Psoas muscle (tissue), 8 donors: Measurements from ENCODE around the gene APAF1. TPM values are rescaled to one million over a fixed set of nuclear protein-coding genes. Genes with fewer than 3 reads are reported as not detected.

Experiments used
- ATAC-seq, 4 donors: fragments of 200-7000 bp; cut with Tn5 transposase; one replicate each; pipeline ENCODE4 v1.9.1; 2020; ENCODE audit warnings: moderate library complexity in 3 of 4, mild to moderate bottlenecking in 2 of 4
- DNase-seq, 2 donors: peaks; one replicate each; pipeline ENCODE4 v3.0.0-alpha.2; 2020
- H3K27ac ChIP-seq: fragments of 200-600 bp; one replicate; pipeline ENCODE4 v1.8.0; 2022
- H3K27me3 ChIP-seq, 3 donors: fragments of 200-600 bp in 1 of 3; one replicate each; pipeline versions ENCODE4 v1.6.1 to v1.8.0; 2013 to 2022; ENCODE audit warnings: low read length in 2 of 3, mild to moderate bottlenecking in 2 of 3, moderate library complexity in 1 of 3; ENCODE audit not compliant: insufficient read depth in 3 of 3
- H3K36me3 ChIP-seq, 2 donors: fragments of 200-600 bp in 1 of 2; one replicate each; pipeline versions ENCODE4 v1.6.1 to v1.8.0; 2013 to 2022; ENCODE audit warnings: low read depth in 1 of 2, mild to moderate bottlenecking in 1 of 2, moderate library complexity in 1 of 2; ENCODE audit not compliant: insufficient read depth in 1 of 2
- H3K4me1 ChIP-seq: fragments of 200-600 bp; one replicate; pipeline ENCODE4 v1.8.0; 2022
- H3K4me3 ChIP-seq: fragments of 200-600 bp; one replicate; pipeline ENCODE4 v1.8.0; 2022; ENCODE audit warnings: mild to moderate bottlenecking
- H3K9me3 ChIP-seq: fragments of 200-600 bp; one replicate; pipeline ENCODE4 v1.8.0; 2022
- CTCF ChIP-seq: fragments of 200-600 bp; IDR thresholded peaks from one replicate; pipeline ENCODE4 v1.8.0; 2022; ENCODE audit warnings: antibody characterized with exemption
- WGBS, 3 donors: extraction: QIAGEN DNeasy Blood & Tissue Kit; methylation state at CpG; one replicate each; pipeline versions ENCODE4 v1.1.6 to v1.1.7; 2013; 5-methylcytosine and 5-hydroxymethylcytosine counted together
- intact Hi-C, 2 donors: fragments of 100-400 bp; cut with DNase I; formaldehyde crosslinking; loops; one replicate each; pipeline versions ENCODE4 v1.11.0 to v1.14.2; 2022
- polyA plus RNA-seq, 3 donors: library from polyadenylated mRNA; stranded (reverse); fragments of 200-250 nt; gene quantifications; one replicate each; pipeline ENCODE4 v1.2.3, GENCODE V29; 2013
- total RNA-seq, 4 donors: library from RNA; stranded (reverse); fragmentation: NEBNext Ultra II Directional in 2 of 4; extraction: Animal tissue kit (Norgen Biotek cat#: 25700) in 2 of 4; gene quantifications; one replicate each; pipeline versions ENCODE4 v1.2.1 to v1.2.4, GENCODE V29; 2021 to 2023
- donor health status: healthy with polysubstance abuse.
- donor health status: DM: no; HTN: no; CAD: no; lungs with moderate emphysema.
- donor health status: Bipolar disorder and iron deficiency.
- donor health status: healthy.
- donor health status: DM: yes; HTN: yes; CAD: no.
- donor health status: DM: no; HTN: no; CAD: no.
- donor health status: DM: no; HTN: no; CAD: no.
- donor health status: DM: yes; HTN: yes; CAD: no.

Gene APAF1
- total and polyA plus RNA-seq, 7 donors = 2.0 to 10.2 (median 4.3) TPM

GRCh38 chr12:98656289-98657101, 11.4 kb downstream of the APAF1 start:
- peaks cover 0 to 73% of the 10 kb centered on the region in 2 donors for H3K36me3 ChIP-seq
- DNase-seq = no peak

GRCh38 chr12:98660521-98660920, 15.4 kb downstream of the APAF1 start:
- H3K27ac ChIP-seq = no peak overlapping the region
- ATAC-seq = no peak
- no peaks in the 10 kb centered on the region for H3K27me3 ChIP-seq
- H3K36me3 ChIP-seq = peaks cover 0 to 97% of the 10 kb centered on the region in 2 donors
- intact Hi-C loops = no loop called here
- H3K4me3 ChIP-seq = no peak overlapping the region
- DNase-seq = no peak
- TF ChIP-seq CTCF = no peak
- no peaks in the 10 kb centered on the region for H3K9me3 ChIP-seq
- no peaks in the 10 kb centered on the region for H3K4me1 ChIP-seq

More at GRCh38 chr12:98656289-98657101, 11.4 kb downstream of the APAF1 start:
- no peak overlapping the region for H3K4me3 ChIP-seq
- intact Hi-C loops = loop anchor here (2.0 to 10.0 kb wide), 3 partner anchors 89 to 232 kb away; no protein-coding TSS in a partner anchor
- WGBS, 3 donors = 82 to 88% (median 88%) methylated on average over 6 of the region's 6 CpGs
- no peaks in the 10 kb centered on the region for H3K4me1 ChIP-seq
- no peak for ATAC-seq
- TF ChIP-seq CTCF = no peak
- no peak overlapping the region for H3K27ac ChIP-seq
- no peaks in the 10 kb centered on the region for H3K9me3 ChIP-seq
- H3K27me3 ChIP-seq = no peaks in the 10 kb centered on the region

GRCh38 chr12:98669751-98670150, 24.7 kb downstream of the APAF1 start:
- Histone ChIP-seq H3K4me3 (no peak overlapping the region), H3K27me3 (no peaks in the 10 kb centered on the region), H3K9me3 (no peaks in the 10 kb centered on the region), H3K27ac (no peak overlapping the region), H3K36me3 (peaks cover 0 to 85% of the 10 kb centered on the region in 2 donors), H3K4me1 (no peaks in the 10 kb centered on the region)
- ATAC-seq (no peak), DNase-seq (no peak)
- TF ChIP-seq CTCF = no peak
- 91 to 96% (median 95%) methylated on average over 3 of the region's 3 CpGs for WGBS, 3 donors
- intact Hi-C loops = no loop called here

- ATAC-seq (no peak), DNase-seq (no peak)
- Histone ChIP-seq H3K9me3 (no peaks in the 10 kb centered on the region), H3K4me1 (no peaks in the 10 kb centered on the region), H3K4me3 (no peak overlapping the region), H3K27me3 (no peaks in the 10 kb centered on the region), H3K36me3 (peaks cover 0 to 78% of the 10 kb centered on the region in 2 donors), H3K27ac (no peak overlapping the region)
- WGBS, 3 donors = 80 to 88% (median 84%) methylated on average over 7 of the region's 7 CpGs
- intact Hi-C loops = no loop called here
- TF ChIP-seq CTCF = no peak
These were observed 26.4 kb downstream of the APAF1 start for GRCh38 chr12:98671459-98671858.

- intact Hi-C loops = no loop called here
- Histone ChIP-seq H3K27ac (no peak overlapping the region), H3K36me3 (peaks cover 0 to 83% of the 10 kb centered on the region in 2 donors), H3K9me3 (no peaks in the 10 kb centered on the region), H3K4me1 (no peaks in the 10 kb centered on the region), H3K27me3 (no peaks in the 10 kb centered on the region), H3K4me3 (no peak overlapping the region)
- ATAC-seq (no peak), DNase-seq (no peak)
- no peak for TF ChIP-seq CTCF
These were observed 29.8 kb downstream of the APAF1 start for GRCh38 chr12:98674841-98675240.
